Lower lobe of right lung (tissue), 2 donors: Measurements from ENCODE around the gene HDHD5. TPM values are rescaled to one million over a fixed set of nuclear protein-coding genes. Genes with fewer than 3 reads are reported as not detected.

Experiments used
- ATAC-seq, 2 donors: fragments of 200-7000 bp; cut with Tn5 transposase; one replicate each; pipeline ENCODE4 v1.9.1; 2020 to 2022; ENCODE audit warnings: mild to moderate bottlenecking in 2 of 2, moderate library complexity in 2 of 2
- DNase-seq: peaks from one replicate; pipeline ENCODE4 v3.0.0-alpha.2; 2020
- H3K27ac ChIP-seq: fragments of 200-600 bp; one replicate; pipeline ENCODE4 v1.8.0; 2022
- H3K27me3 ChIP-seq: fragments of 200-600 bp; one replicate; pipeline ENCODE4 v1.8.0; 2022; ENCODE audit warnings: low read depth
- H3K36me3 ChIP-seq: fragments of 200-600 bp; one replicate; pipeline ENCODE4 v1.8.0; 2022; ENCODE audit warnings: mild to moderate bottlenecking
- H3K4me1 ChIP-seq: fragments of 200-600 bp; one replicate; pipeline ENCODE4 v1.8.0; 2022
- H3K4me3 ChIP-seq: fragments of 200-600 bp; one replicate; pipeline ENCODE4 v1.8.0; 2022; ENCODE audit warnings: mild to moderate bottlenecking
- H3K9me3 ChIP-seq: fragments of 200-600 bp; one replicate; pipeline ENCODE4 v1.8.0; 2022
- CTCF ChIP-seq: fragments of 200-600 bp; IDR thresholded peaks from one replicate; pipeline ENCODE4 v1.8.0; 2022; ENCODE audit warnings: antibody characterized with exemption, mild to moderate bottlenecking
- intact Hi-C: fragments of 100-400 bp; cut with DNase I; formaldehyde crosslinking; loops from one replicate; pipeline ENCODE4 v1.11.0; 2022
- total RNA-seq: library from RNA; stranded (reverse); fragmentation: NEBNext Ultra II Directional; extraction: Animal tissue kit (Norgen Biotek cat#: 25700); gene quantifications from one replicate; pipeline ENCODE4 v1.2.1, GENCODE V29; 2021
- donor health status: DM: no; HTN: yes; CAD: no; lungs with severe emphysema.

Gene HDHD5
- total RNA-seq, 1 donor from 2014 or later, result 26.2 TPM

- TF ChIP-seq CTCF, result no peak
- DNase-seq, result no peak
- Histone ChIP-seq H3K27ac (no peak overlapping the region), H3K4me3 (no peak overlapping the region), H3K9me3 (no peaks in the 10 kb centered on the region), H3K36me3 (peaks cover 12% of the 10 kb centered on the region), H3K27me3 (no peaks in the 10 kb centered on the region), H3K4me1 (peaks cover 7% of the 10 kb centered on the region)
- intact Hi-C loops, result no loop called here
- ATAC-seq, result no peak
Observed at GRCh38 chr22:17176715-17177114, 17.6 kb upstream of the HDHD5 start.

DNA sequence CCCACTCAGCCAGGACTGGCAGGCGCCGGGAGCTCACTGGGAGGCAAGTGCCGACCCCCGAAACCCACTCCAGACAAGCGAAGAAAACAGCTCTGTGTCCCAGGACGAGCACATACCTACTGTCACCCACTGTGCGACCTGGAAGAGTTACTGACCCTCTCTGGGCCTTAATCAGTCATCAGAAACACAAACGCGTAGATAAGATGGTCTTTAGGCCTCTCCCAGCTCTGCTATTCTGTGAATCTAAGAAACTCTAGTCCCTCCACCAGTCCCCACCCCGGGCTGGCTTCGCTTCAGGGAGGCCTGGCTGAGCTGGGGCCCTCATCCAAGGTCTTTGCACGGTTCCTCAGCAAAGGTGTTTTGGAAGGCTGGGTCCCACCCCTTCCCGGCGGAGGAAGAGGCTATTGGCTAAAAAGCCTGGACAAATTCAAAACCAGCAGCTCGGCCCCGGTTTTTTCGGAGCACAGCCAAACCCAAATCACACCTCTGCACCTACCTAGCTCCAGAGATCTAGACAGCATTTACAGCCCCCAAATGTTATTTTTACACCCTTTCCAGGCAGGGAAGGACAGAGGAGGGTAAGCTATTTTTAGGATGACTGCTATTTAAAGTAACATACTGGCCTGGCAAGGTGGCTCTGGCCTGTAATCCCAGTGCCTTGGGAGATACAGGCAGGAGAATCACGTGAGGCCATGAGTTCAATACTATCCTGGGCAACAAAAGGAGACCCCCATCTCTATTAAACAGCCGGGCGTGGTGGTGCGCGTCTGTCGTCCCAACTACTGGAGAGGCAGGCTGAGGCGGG, 13.2 kb upstream of the HDHD5 start:
- no peak for TF ChIP-seq CTCF
- ATAC-seq, result peak; percentile 1 to 39
- peak overlapping the region; percentile 64 for H3K4me3 ChIP-seq
- peaks cover 11% of the 10 kb centered on the region for H3K4me1 ChIP-seq
- H3K27me3 ChIP-seq, result no peaks in the 10 kb centered on the region
- peak; percentile 48 for DNase-seq
- H3K9me3 ChIP-seq, result no peaks in the 10 kb centered on the region
- H3K27ac ChIP-seq, result peak overlapping the region; percentile 94
- intact Hi-C loops, result no loop called here
- H3K36me3 ChIP-seq, result no peaks in the 10 kb centered on the region

DNA sequence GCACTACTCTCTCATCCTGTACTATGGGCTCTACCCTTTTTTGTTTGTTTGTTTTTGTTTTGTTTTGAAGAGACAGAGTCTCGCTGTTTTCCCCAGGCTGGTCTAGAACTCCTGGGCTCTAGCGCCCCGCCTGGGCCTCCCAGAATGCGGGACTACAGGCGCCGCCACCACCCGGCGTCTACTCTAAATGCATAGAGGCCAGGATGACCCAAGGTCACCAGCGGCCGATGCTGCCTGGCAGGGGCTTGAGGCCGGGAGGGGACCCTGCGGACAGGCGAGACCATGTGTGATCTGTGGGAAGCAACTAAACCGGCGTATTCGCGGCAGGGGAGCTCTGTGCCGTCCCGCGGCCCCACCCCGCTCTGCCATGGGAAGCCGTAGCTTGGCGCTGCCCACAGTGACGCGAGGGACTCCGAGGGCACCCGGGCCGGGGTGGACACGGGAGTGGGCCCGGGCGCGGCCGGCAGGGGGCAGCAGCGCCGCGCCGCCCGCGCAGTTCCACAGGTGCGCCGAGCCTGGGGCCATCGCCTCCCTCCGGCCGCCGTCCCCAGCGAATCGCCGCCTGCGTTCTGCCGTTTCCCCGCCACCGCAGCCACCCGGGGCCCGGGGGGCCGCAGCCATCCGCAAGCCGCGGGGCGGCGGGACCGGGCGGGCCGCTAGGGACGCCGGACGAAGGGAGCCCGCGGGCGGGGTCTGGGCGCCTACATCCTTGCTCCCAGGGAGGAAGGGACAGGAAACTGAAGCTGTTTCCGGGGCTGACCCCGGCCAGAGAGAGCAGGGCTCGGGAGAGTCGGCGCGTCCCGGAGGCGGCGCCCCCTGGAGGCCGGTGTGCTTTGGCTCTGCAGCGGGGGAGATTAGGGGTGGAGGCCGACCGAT, 12.3 kb upstream of the HDHD5 start:
- H3K9me3 ChIP-seq, result no peaks in the 10 kb centered on the region
- H3K4me1 ChIP-seq, result peaks cover 11% of the 10 kb centered on the region
- no peaks in the 10 kb centered on the region for H3K27me3 ChIP-seq
- peak overlapping the region; percentile 94 for H3K27ac ChIP-seq
- TF ChIP-seq CTCF, result peak; percentile 74
- DNase-seq, result peak; percentile 94
- ATAC-seq, result peak; percentile 98 to 99
- peak overlapping the region; percentile 64 for H3K4me3 ChIP-seq
- intact Hi-C loops, result no loop called here
- no peaks in the 10 kb centered on the region for H3K36me3 ChIP-seq

GRCh38 chr22:17167486-17167885, 8.4 kb upstream of the HDHD5 start:
- no peak overlapping the region for H3K4me3 ChIP-seq
- H3K27ac ChIP-seq, result no peak overlapping the region
- intact Hi-C loops, result no loop called here
- TF ChIP-seq CTCF, result no peak
- ATAC-seq, result no peak
- no peaks in the 10 kb centered on the region for H3K36me3 ChIP-seq
- H3K4me1 ChIP-seq, result peaks cover 11% of the 10 kb centered on the region
- no peak for DNase-seq
- H3K27me3 ChIP-seq, result no peaks in the 10 kb centered on the region
- no peaks in the 10 kb centered on the region for H3K9me3 ChIP-seq

DNA sequence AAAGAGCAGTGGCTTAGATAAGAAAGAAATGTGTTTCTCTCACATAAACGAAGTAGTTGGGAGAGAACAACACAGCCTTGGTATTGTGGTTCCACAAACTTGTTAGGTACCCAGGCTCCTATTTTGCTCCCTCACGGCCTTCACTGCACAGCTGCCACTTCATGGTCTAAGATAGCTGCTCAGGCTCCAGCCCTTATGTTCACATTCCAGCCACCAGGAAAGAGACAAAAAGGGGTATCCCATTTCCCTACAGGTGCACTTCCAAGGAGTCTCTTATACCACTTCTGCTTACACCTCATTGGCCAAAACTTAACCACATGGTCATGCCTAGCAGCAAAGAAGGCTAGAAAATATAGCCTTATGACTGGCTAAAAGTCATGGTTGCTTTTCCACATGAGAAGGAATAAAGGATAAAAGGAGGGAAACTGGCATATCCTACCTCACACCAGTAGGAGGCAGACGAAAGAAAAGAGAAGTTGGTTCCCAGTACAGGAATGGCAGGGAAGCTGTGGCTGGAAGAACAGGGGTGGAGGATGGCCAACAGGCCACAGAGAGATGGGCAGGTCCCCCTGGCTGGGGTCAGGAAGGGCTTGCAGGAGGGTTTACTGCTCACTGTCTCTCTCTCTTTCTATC, 5.4 kb upstream of the HDHD5 start:
- H3K27ac ChIP-seq, result no peak overlapping the region
- H3K4me1 ChIP-seq, result peaks cover 8% of the 10 kb centered on the region
- H3K36me3 ChIP-seq, result no peaks in the 10 kb centered on the region
- no peak overlapping the region for H3K4me3 ChIP-seq
- intact Hi-C loops, result no loop called here
- ATAC-seq, result no peak
- DNase-seq, result no peak
- peak; percentile 10 for TF ChIP-seq CTCF
- H3K9me3 ChIP-seq, result no peaks in the 10 kb centered on the region
- H3K27me3 ChIP-seq, result no peaks in the 10 kb centered on the region
